ENCODE measurements around the gene GRB14. TPM values are rescaled to one million over a fixed set of nuclear protein-coding genes. Genes with fewer than 3 reads are reported as not detected.

GRB14 gene
- total RNA-seq, 1 donor from 2014 or later = 2.7 TPM

DNA sequence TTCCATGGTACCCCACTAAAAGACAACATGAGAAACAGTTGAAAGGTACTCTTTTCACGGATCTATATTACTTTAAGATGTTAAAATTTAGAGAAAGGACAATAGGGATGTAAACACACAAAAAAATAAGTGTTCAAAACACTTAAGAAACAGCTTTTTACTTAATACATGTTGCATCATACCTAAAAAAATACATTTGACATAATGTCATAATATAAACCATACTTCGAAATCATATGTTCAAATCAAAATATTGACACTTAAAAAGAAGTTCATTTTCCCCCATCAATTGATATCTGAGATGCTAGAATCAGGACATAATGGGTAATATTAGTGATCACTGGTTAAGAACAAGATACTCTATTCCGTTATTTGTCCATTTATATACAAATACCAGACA lies 124.9 kb downstream of the GRB14 start:
- Histone ChIP-seq H3K27ac (no peak overlapping the region), H3K4me1 (no peaks in the 10 kb centered on the region), H3K27me3 (no peaks in the 10 kb centered on the region), H3K9me3 (no peaks in the 10 kb centered on the region), H3K36me3 (no peaks in the 10 kb centered on the region), H3K4me3 (no peak overlapping the region)
- no peak for DNase-seq (ENCODE audit: extremely low spot score in 2 of 2)
- intact Hi-C loops (cut with DNase I) = no loop called here
- no peak for TF ChIP-seq POLR2AphosphoS5 (IDR thresholded peaks at IDR 0.05; ENCODE audit: insufficient read depth in 1 of 2, low read depth in 1 of 2)
- TF ChIP-seq, protein P1, sequence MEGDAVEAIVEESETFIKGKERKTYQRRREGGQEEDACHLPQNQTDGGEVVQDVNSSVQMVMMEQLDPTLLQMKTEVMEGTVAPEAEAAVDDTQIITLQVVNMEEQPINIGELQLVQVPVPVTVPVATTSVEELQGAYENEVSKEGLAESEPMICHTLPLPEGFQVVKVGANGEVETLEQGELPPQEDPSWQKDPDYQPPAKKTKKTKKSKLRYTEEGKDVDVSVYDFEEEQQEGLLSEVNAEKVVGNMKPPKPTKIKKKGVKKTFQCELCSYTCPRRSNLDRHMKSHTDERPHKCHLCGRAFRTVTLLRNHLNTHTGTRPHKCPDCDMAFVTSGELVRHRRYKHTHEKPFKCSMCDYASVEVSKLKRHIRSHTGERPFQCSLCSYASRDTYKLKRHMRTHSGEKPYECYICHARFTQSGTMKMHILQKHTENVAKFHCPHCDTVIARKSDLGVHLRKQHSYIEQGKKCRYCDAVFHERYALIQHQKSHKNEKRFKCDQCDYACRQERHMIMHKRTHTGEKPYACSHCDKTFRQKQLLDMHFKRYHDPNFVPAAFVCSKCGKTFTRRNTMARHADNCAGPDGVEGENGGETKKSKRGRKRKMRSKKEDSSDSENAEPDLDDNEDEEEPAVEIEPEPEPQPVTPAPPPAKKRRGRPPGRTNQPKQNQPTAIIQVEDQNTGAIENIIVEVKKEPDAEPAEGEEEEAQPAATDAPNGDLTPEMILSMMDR (IDR thresholded peaks at IDR 0.05) = no peak
- no peak for TF ChIP-seq POLR2A (IDR thresholded peaks at IDR 0.05)

DNA sequence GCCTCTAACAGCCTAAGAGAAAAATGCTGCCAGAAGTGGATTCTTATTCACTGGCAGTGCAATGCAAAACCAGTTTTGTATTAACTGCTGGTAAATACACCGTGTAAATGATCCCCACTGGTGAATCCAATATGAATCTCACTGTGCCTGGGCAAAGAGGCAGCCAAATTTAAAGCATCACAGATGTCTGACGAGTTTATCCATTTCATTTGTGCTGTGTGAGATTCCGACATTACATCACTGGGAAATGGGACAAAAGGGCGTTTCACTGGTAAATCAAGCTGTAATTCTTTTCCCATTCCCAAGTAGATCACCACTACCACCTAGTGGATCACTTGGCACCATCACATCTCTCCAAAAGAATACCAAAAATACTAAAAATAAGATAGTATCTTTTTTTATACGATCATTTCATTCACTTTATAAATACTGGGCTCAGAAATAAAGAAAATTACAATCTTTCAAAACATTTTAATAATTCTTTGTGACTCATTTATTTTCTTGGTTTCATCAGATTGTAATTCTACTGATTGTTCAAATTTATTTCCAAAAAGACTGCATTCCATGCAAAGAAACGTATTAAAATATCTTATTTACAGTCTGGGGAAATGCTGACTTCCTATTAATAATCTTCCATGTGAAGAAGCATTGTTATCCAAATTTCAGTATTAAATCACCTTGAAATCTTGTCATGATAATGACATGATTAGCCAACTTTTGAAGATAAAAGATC lies 125.6 kb downstream of the GRB14 start:
- Histone ChIP-seq H3K9me3 (no peaks in the 10 kb centered on the region), H3K27me3 (no peaks in the 10 kb centered on the region), H3K27ac (no peak overlapping the region), H3K36me3 (no peaks in the 10 kb centered on the region), H3K4me1 (no peaks in the 10 kb centered on the region), H3K4me3 (no peak overlapping the region)
- TF ChIP-seq, protein P1 (IDR thresholded peaks at IDR 0.05) = peak in 1 of 3 experiments; percentile 14
- no peak for TF ChIP-seq POLR2AphosphoS5 (IDR thresholded peaks at IDR 0.05; ENCODE audit: insufficient read depth in 1 of 2, low read depth in 1 of 2)
- intact Hi-C loops (cut with DNase I) = no loop called here
- DNase-seq (ENCODE audit: extremely low spot score in 2 of 2) = no peak

DNA sequence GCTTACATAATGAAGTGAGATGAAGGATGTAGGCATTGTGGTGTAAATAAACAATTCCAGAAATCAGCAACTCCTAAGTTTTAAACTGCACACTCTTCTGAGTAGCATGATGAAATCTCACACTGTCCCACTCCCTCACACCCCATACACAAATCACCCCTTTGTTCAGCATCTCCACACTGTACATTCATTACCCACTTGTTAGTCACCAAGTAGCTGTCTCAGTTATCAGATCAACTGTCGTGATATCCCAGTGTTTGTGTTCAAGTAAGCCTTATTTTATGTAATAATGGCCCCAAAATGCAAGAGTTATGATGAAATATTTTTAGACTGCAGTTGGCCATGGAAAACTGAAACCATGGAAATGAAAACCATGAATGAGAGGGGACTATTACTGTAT lies 135.7 kb downstream of the GRB14 start:
- intact Hi-C loops (cut with DNase I) = no loop called here

DNA sequence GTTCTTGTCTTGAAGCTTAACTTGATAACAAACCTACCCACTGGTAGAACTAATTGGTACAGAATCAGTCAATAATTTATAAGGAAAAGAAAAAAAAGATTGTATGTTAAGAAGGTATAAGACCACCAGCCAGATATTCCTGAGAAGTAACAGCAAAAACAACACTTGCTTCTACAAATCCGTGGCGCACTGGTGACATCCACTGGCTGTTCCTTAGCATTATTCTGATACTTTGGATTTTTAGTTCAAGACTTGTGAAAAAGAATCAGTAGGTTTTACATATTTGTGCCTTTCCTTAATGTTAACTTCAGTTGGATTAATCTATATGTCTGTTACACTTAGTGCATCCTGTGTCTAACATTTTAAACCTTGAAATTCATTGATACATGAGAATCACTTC lies 141.8 kb downstream of the GRB14 start:
- H3K27me3 ChIP-seq = no peaks in the 10 kb centered on the region
- no peaks in the 10 kb centered on the region for H3K9me3 ChIP-seq
- no peak for TF ChIP-seq POLR2AphosphoS5 (IDR thresholded peaks at IDR 0.05; ENCODE audit: insufficient read depth in 1 of 2, low read depth in 1 of 2)
- TF ChIP-seq, protein P1 (IDR thresholded peaks at IDR 0.05) = peak in 1 of 3 experiments; percentile 13
- no peak for TF ChIP-seq POLR2A (IDR thresholded peaks at IDR 0.05)
- no peak overlapping the region for H3K4me3 ChIP-seq
- no peaks in the 10 kb centered on the region for H3K4me1 ChIP-seq
- no peak for DNase-seq (ENCODE audit: extremely low spot score in 2 of 2)
- H3K36me3 ChIP-seq = no peaks in the 10 kb centered on the region
- intact Hi-C loops (cut with DNase I) = no loop called here
- no peak overlapping the region for H3K27ac ChIP-seq

More for the DNA sequence above, 135.7 kb downstream of the GRB14 start:
- TF ChIP-seq, protein P1 (IDR thresholded peaks at IDR 0.05) = no peak
- TF ChIP-seq POLR2AphosphoS5 (IDR thresholded peaks at IDR 0.05; ENCODE audit: insufficient read depth in 1 of 2, low read depth in 1 of 2) (no peak), POLR2A (IDR thresholded peaks at IDR 0.05) (no peak)
- H3K4me1 ChIP-seq = no peaks in the 10 kb centered on the region
- H3K9me3 ChIP-seq = no peaks in the 10 kb centered on the region
- no peaks in the 10 kb centered on the region for H3K27me3 ChIP-seq
- DNase-seq (ENCODE audit: extremely low spot score in 2 of 2) = no peak
- no peaks in the 10 kb centered on the region for H3K36me3 ChIP-seq
- no peak overlapping the region for H3K27ac ChIP-seq
- H3K4me3 ChIP-seq = no peak overlapping the region

DNA sequence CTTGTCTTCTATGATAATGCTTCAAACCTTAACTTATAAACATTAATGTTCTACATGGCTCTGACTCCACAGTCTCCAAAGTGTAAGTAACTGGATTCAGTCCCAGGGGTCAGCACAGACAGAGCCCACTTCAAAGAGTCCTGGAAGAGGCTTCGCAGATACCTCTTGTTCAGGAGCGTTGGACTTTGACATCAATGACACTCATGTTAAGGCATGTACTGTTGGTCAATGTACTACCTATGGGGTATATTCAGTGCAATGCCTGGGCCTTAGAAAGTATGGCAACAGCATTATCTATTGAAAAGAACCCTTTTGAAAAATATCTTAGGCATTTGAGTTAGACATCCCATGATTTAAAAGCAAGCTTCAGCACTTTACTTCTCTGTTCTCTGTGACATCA lies 143.1 kb downstream of the GRB14 start:
- H3K4me3 ChIP-seq = no peak overlapping the region
- intact Hi-C loops (cut with DNase I) = no loop called here
- no peak for TF ChIP-seq POLR2AphosphoS5 (IDR thresholded peaks at IDR 0.05; ENCODE audit: insufficient read depth in 1 of 2, low read depth in 1 of 2)
- no peak for TF ChIP-seq POLR2A (IDR thresholded peaks at IDR 0.05)
- TF ChIP-seq, protein P1 (IDR thresholded peaks at IDR 0.05) = no peak
- no peak for DNase-seq (ENCODE audit: extremely low spot score in 2 of 2)
- no peaks in the 10 kb centered on the region for H3K9me3 ChIP-seq
- H3K36me3 ChIP-seq = no peaks in the 10 kb centered on the region
- H3K4me1 ChIP-seq = no peaks in the 10 kb centered on the region
- H3K27me3 ChIP-seq = no peaks in the 10 kb centered on the region
- H3K27ac ChIP-seq = no peak overlapping the region

Measured in vagina (tissue), 2 donors.